PC-9 (cell line): ENCODE measurements around the gene SPIB.

Experiments used
- EZH2 ChIP-seq: fragments of 200-600 bp; sonication (generic); IDR thresholded peaks from 2 replicates; pipeline ENCODE4 v1.8.0; 2017; ENCODE audit warnings: antibody characterized with exemption, low read depth
- TF ChIP-seq, protein P1 (sequence below): fragments of 200-600 bp; sonication (generic); conservative IDR thresholded peaks from 2 replicates; pipeline ENCODE4 v1.6.1; 2017; ENCODE audit warnings: mixed run types, antibody characterized with exemption, mild to moderate bottlenecking, moderate library complexity

DNA sequence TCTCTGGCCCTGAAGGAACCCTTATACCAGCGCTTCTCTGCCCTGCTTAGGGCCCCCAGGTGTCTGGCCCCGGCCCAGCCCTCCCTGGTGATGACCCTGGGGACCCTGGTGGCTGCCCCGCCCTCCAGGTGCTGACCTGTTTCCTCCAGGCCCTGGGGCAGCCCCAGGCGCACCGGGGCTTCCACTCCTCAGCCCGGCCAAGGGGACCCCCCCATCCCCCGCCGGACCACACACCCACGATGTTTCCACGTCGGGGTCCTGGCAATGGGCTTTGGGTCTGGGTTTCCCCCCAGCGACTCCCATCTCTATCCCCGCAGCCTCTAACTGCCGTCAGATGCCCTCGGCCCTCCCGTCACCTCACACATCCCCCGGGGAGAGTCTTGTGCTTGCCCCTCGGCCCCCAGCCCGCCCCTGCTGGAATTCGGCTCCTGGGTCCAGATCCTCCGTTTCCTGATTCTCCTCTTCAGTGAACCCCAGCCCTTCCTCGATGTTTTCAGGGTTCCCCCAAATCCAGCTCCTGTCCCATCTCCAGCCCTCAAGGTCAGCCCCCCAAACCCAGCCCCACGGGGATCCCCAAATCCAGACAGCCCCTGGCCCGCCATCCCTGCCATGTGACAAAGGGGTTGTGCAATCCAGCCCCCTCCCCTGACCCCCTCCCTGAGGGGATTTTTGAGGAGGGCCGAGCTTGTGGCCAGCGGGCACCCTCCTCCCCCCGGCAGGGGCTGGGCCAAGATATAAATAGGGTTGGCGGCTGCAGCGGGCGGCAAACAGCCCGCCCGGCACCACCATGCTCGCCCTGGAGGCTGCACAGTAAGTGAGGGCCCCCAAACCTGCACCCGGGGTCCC lies at the start of gene SPIB:
- TF ChIP-seq, protein P1, sequence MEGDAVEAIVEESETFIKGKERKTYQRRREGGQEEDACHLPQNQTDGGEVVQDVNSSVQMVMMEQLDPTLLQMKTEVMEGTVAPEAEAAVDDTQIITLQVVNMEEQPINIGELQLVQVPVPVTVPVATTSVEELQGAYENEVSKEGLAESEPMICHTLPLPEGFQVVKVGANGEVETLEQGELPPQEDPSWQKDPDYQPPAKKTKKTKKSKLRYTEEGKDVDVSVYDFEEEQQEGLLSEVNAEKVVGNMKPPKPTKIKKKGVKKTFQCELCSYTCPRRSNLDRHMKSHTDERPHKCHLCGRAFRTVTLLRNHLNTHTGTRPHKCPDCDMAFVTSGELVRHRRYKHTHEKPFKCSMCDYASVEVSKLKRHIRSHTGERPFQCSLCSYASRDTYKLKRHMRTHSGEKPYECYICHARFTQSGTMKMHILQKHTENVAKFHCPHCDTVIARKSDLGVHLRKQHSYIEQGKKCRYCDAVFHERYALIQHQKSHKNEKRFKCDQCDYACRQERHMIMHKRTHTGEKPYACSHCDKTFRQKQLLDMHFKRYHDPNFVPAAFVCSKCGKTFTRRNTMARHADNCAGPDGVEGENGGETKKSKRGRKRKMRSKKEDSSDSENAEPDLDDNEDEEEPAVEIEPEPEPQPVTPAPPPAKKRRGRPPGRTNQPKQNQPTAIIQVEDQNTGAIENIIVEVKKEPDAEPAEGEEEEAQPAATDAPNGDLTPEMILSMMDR: no peak
- TF ChIP-seq EZH2: no peak
